H1 (cell line): ENCODE measurements around the gene CWF19L1. TPM values are rescaled to one million over a fixed set of nuclear protein-coding genes. Genes with fewer than 3 reads are reported as not detected.

ENCODE experiments used
- CTCF ChIA-PET: fragments of 300-600 bp; sonication (Branson Sonifier 250); formaldehyde crosslinking; loops from one replicate; lab custom pipeline; 2021; ENCODE audit not compliant: partially characterized antibody; lab: Charles Lee
- POLR2A ChIA-PET: fragments of 300-600 bp; sonication (Branson Sonifier 250); formaldehyde crosslinking; loops from one replicate; lab custom pipeline; 2021; ENCODE audit warnings: inconsistent platforms; ENCODE audit not compliant: partially characterized antibody; lab: Charles Lee
- DNase-seq, 2 experiments: peaks; one replicate each; pipeline versions ENCODE4 v3.0.0 to v3.0.0-alpha.2; 2010 to 2022; ENCODE audit warnings: low spot score in 2 of 2, low read depth in 1 of 2, mixed read lengths in 1 of 2
- FAIRE-seq: peaks from 2 replicates; lab custom pipeline; 2011; peaks lifted over from hg19 to GRCh38; lab: Jason Lieb, UNC
- H2AFZ ChIP-seq: 2 replicates; pipeline ENCODE4 v1.8.1; 2012; ENCODE audit warnings: low read length, inconsistent platforms
- H2AK5ac ChIP-seq: 2 replicates; pipeline ENCODE4 v1.6.1; 2013; ENCODE audit warnings: low read depth, low read length
- H2BK120ac ChIP-seq: replicated peaks from 2 replicates; pipeline ENCODE3; 2013; ENCODE audit warnings: low read depth, low read length, inconsistent platforms
- H2BK12ac ChIP-seq: 2 replicates; pipeline ENCODE4 v1.6.1; 2013; ENCODE audit warnings: low read depth, low read length
- H2BK15ac ChIP-seq: 2 replicates; pipeline ENCODE4 v1.6.1; 2013; ENCODE audit warnings: low read length
- H2BK20ac ChIP-seq: 2 replicates; pipeline ENCODE4 v1.6.1; 2013; ENCODE audit warnings: low read length
- H2BK5ac ChIP-seq: 2 replicates; pipeline ENCODE4 v1.6.1; 2013; ENCODE audit warnings: low read depth, low read length
- H3K14ac ChIP-seq: 2 replicates; pipeline ENCODE4 v1.6.1; 2013; ENCODE audit warnings: inconsistent platforms; ENCODE audit not compliant: insufficient read length
- H3K18ac ChIP-seq: 2 replicates; pipeline ENCODE4 v1.6.1; 2013; ENCODE audit warnings: low read length; ENCODE audit errors: extremely low read depth
- H3K23ac ChIP-seq: 2 replicates; pipeline ENCODE4 v1.6.1; 2013; ENCODE audit warnings: inconsistent platforms; ENCODE audit not compliant: insufficient read length
- H3K23me2 ChIP-seq: 2 replicates; pipeline ENCODE4 v1.6.1; 2013; ENCODE audit warnings: low read depth, low read length
- H3K27ac ChIP-seq: 2 replicates; pipeline ENCODE4 v1.6.1; 2011; ENCODE audit warnings: low read depth, low read length, inconsistent platforms
- H3K27me3 ChIP-seq, 4 experiments: replicated peaks in 1 of 4; 1 replicate in 1 of 4; 2 replicates in 3 of 4; pipeline versions ENCODE4 v1.6.1 to v1.8.1; 2011 to 2013; ENCODE audit warnings: low read length in 3 of 4, mild to moderate bottlenecking in 3 of 4, inconsistent platforms in 2 of 4, mixed read lengths in 2 of 4, moderate library complexity in 1 of 4; ENCODE audit not compliant: control insufficient read depth in 3 of 4, insufficient read depth in 3 of 4; ENCODE audit errors: extremely low read depth in 1 of 4
- H3K36me3 ChIP-seq, 4 experiments: 2 replicates each; pipeline versions ENCODE4 v1.6.1 to v1.8.1; 2011 to 2013; ENCODE audit warnings: mild to moderate bottlenecking in 4 of 4, low read length in 3 of 4, moderate library complexity in 2 of 4, control low read depth in 1 of 4, inconsistent platforms in 1 of 4; ENCODE audit not compliant: insufficient read depth in 4 of 4, control insufficient read depth in 2 of 4
- H3K4ac ChIP-seq: replicated peaks from 2 replicates; pipeline ENCODE3; 2013; ENCODE audit warnings: low read length, low read depth, mixed read lengths, inconsistent platforms; ENCODE audit not compliant: insufficient read length
- H3K4me1 ChIP-seq, 4 experiments: replicated peaks in 1 of 4; 1 replicate in 1 of 4; 2 replicates in 3 of 4; pipeline versions ENCODE4 v1.6.1 to v1.8.1; 2011 to 2013; ENCODE audit warnings: low read length in 3 of 4, inconsistent platforms in 2 of 4, mixed read lengths in 1 of 4; ENCODE audit not compliant: insufficient read depth in 4 of 4, control insufficient read depth in 3 of 4
- H3K4me2 ChIP-seq, 2 experiments: 2 replicates each; pipeline versions ENCODE4 v1.6.1 to v1.8.1; 2011 to 2013; ENCODE audit warnings: low read depth in 2 of 2, low read length in 2 of 2, control low read depth in 1 of 2, inconsistent platforms in 1 of 2, mild to moderate bottlenecking in 1 of 2; ENCODE audit not compliant: insufficient read depth in 1 of 2
- H3K4me3 ChIP-seq, 4 experiments: fragments of 200-600, 300-600 bp in 1 of 4; sonication (generic), shearing (Covaris generic), sonication (Bioruptor Twin) in 1 of 4; 2 replicates each; pipeline versions ENCODE4 v1.5.1 to v1.8.1; 2011 to 2016; ENCODE audit warnings: low read length in 4 of 4, low read depth in 3 of 4, control low read depth in 2 of 4, inconsistent platforms in 2 of 4, mild to moderate bottlenecking in 2 of 4, mixed read lengths in 1 of 4, moderate library complexity in 1 of 4; ENCODE audit not compliant: insufficient read depth in 2 of 4; ENCODE audit errors: extremely low read depth in 1 of 4
- H3K56ac ChIP-seq: replicated peaks from 2 replicates; pipeline ENCODE3; 2013; ENCODE audit warnings: low read depth, mild to moderate bottlenecking, mixed read lengths, low read length, inconsistent platforms; ENCODE audit not compliant: insufficient read length
- H3K79me1 ChIP-seq: 2 replicates; pipeline ENCODE4 v1.6.1; 2013; ENCODE audit warnings: low read depth, low read length, control low read depth
- H3K79me2 ChIP-seq, 2 experiments: 2 replicates each; pipeline versions ENCODE4 v1.6.1 to v1.8.1; 2012 to 2013; ENCODE audit warnings: low read length in 2 of 2, mild to moderate bottlenecking in 2 of 2, inconsistent platforms in 1 of 2; ENCODE audit not compliant: insufficient read depth in 2 of 2, control insufficient read depth in 1 of 2
- H3K9ac ChIP-seq, 4 experiments: replicated peaks in 1 of 4; 1 replicate in 1 of 4; 2 replicates in 3 of 4; pipeline versions ENCODE4 v1.6.1 to v1.8.1; 2011 to 2013; ENCODE audit warnings: low read depth in 3 of 4, low read length in 3 of 4, control low read depth in 2 of 4, mild to moderate bottlenecking in 2 of 4, moderate library complexity in 2 of 4, inconsistent platforms in 1 of 4; ENCODE audit errors: extremely low read depth in 1 of 4
- H3K9me3 ChIP-seq, 2 experiments: 2 replicates each; pipeline versions ENCODE4 v1.6.1 to v1.8.1; 2012 to 2013; ENCODE audit warnings: mild to moderate bottlenecking in 2 of 2, moderate library complexity in 2 of 2, control low read depth in 1 of 2, inconsistent platforms in 1 of 2, low read depth in 1 of 2, low read length in 1 of 2, mixed read lengths in 1 of 2; ENCODE audit not compliant: insufficient read depth in 2 of 2
- H4K20me1 ChIP-seq, 2 experiments: replicated peaks in 1 of 2; 2 replicates each; pipeline versions ENCODE3 to v1.8.1; 2011 to 2013; ENCODE audit warnings: inconsistent platforms in 2 of 2, low read length in 2 of 2, mild to moderate bottlenecking in 1 of 2; ENCODE audit not compliant: insufficient read depth in 2 of 2, control insufficient read depth in 1 of 2
- H4K5ac ChIP-seq: 2 replicates; pipeline ENCODE4 v1.6.1; 2013; ENCODE audit warnings: low read length, low read depth, mixed read lengths, inconsistent platforms; ENCODE audit not compliant: insufficient read length
- H4K8ac ChIP-seq: 2 replicates; pipeline ENCODE4 v1.8.0; 2013; ENCODE audit warnings: mild to moderate bottlenecking, moderate library complexity, low read length, inconsistent platforms; ENCODE audit not compliant: insufficient read depth; ENCODE audit errors: extremely low read depth
- H4K91ac ChIP-seq: replicated peaks from 2 replicates; pipeline ENCODE3; 2013; ENCODE audit warnings: low read length, mixed read lengths, inconsistent platforms; ENCODE audit not compliant: insufficient read length
- CEBPB ChIP-seq: IDR thresholded peaks from 2 replicates; pipeline ENCODE4 v1.6.1; 2012; ENCODE audit warnings: low read depth, low read length
- CHD1 ChIP-seq: IDR thresholded peaks from 2 replicates; pipeline ENCODE4 v1.6.1; 2012; ENCODE audit warnings: low read depth, low read length, improper control_type of control experiment
- CTBP2 ChIP-seq: IDR thresholded peaks from 2 replicates; pipeline ENCODE4 v1.7.0; 2011; ENCODE audit warnings: borderline replicate concordance, mild to moderate bottlenecking, moderate library complexity, mixed read lengths, low read length; ENCODE audit not compliant: insufficient read depth, insufficient read length
- EZH2 ChIP-seq: fragments of 200-600 bp; sonication (generic); IDR thresholded peaks from 2 replicates; pipeline ENCODE4 v1.7.1; 2012; ENCODE audit warnings: low read depth, mild to moderate bottlenecking, moderate library complexity, low read length, inconsistent platforms; ENCODE audit not compliant: severe bottlenecking
- HDAC2 ChIP-seq, 2 experiments: fragments of 300-600 bp in 1 of 2; sonication (generic) in 1 of 2; IDR thresholded peaks; 2 replicates each; pipeline ENCODE4 v1.6.1; 2011 to 2012; ENCODE audit warnings: low read depth in 2 of 2, low read length in 2 of 2, mild to moderate bottlenecking in 2 of 2, moderate library complexity in 2 of 2, borderline replicate concordance in 1 of 2, inconsistent platforms in 1 of 2
- JUND ChIP-seq: IDR thresholded peaks from 2 replicates; pipeline ENCODE4 v1.6.1; 2011; ENCODE audit warnings: mild to moderate bottlenecking, improper control_type of control experiment, low read length
- MAX ChIP-seq: IDR thresholded peaks from 2 replicates; pipeline ENCODE4 v1.6.1; 2012; ENCODE audit warnings: inconsistent platforms
- RFX5 ChIP-seq: IDR thresholded peaks from 2 replicates; pipeline ENCODE4 v1.6.1; 2011; ENCODE audit warnings: low read depth, low read length, improper control_type of control experiment, borderline replicate concordance
- SIX5 ChIP-seq: IDR thresholded peaks from 2 replicates; pipeline ENCODE4 v1.6.1; 2011; ENCODE audit warnings: mild to moderate bottlenecking, low read depth, low read length
- SP2 ChIP-seq: IDR thresholded peaks from 2 replicates; pipeline ENCODE4 v1.6.1; 2012; ENCODE audit warnings: mild to moderate bottlenecking, low read length, inconsistent platforms
- TAF1 ChIP-seq: IDR thresholded peaks from 2 replicates; pipeline ENCODE4 v1.6.1; 2011; ENCODE audit warnings: mild to moderate bottlenecking, low read depth, low read length
- USF2 ChIP-seq: IDR thresholded peaks from 2 replicates; pipeline ENCODE4 v1.6.1; 2011; ENCODE audit warnings: low read length, improper control_type of control experiment
- YY1 ChIP-seq: IDR thresholded peaks from 2 replicates; pipeline ENCODE4 v1.6.1; 2011; ENCODE audit warnings: low read depth, mild to moderate bottlenecking, low read length
- WGBS, 2 experiments: shearing (Covaris generic) in 1 of 2; methylation state at CpG; one replicate each; pipeline versions ENCODE4 v1.1.6 to v1.1.7; 2013 to 2015; ENCODE audit warnings: low lambda C conversion rate in 2 of 2, mixed read lengths in 2 of 2, inconsistent platforms in 1 of 2, low coverage in 1 of 2, missing lambda C conversion rate in 1 of 2; ENCODE audit not compliant: insufficient replicate concordance in 2 of 2, insufficient coverage in 1 of 2, insufficient read length in 1 of 2; ENCODE audit errors: extremely low coverage in 1 of 2, missing lambda C conversion rate in 1 of 2; 5-methylcytosine and 5-hydroxymethylcytosine counted together
- polyA plus RNA-seq, 7 experiments: library from polyadenylated mRNA; depleted of rRNA in 3 of 7; stranded (reverse) in 5 of 7; unstranded in 2 of 7; fragments of >200 nt in 5 of 7; fragments of 200-250 nt in 2 of 7; gene quantifications; 1 replicate in 5 of 7; 2 replicates in 1 of 7; 4 replicates in 1 of 7; pipeline versions ENCODE4 v1.2.1 to v1.2.3, GENCODE V29; 2011 to 2013; ENCODE audit warnings: missing spikeins in 2 of 7, mixed read lengths in 2 of 7
- total RNA-seq: library from RNA; stranded (reverse); fragmentation: NEBNext Ultra II Directional; extraction: Animal tissue kit (Norgen Biotek cat#: 25700); gene quantifications from 2 replicates; pipeline ENCODE4 v1.2.1, GENCODE V29; 2021

CWF19L1 gene
- total and polyA plus RNA-seq, 2 of the 8 experiments (the other 6 are each of a cell fraction or from before 2014, with no cell fraction given), result 11.1 to 29.9 TPM

DNA sequence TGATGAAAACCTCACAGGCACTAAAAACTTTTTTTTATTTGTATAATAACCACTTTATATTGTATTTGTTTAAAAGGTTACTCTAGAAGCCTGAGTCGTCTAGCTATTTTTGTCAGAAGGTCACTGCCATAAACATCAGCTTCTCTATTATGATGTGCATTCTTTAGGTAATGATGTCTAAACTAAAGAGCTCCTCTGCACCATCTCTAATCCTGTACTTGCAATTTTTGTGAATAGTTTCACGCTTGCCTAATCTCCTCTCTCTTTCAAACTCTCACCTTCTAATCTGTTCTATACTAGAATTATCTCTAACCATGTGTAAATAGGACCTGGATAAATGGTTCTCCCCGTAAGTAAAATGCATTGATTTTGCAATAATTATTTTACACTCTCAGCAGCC, 27.6 kb downstream of the CWF19L1 start:
- H2BK5ac ChIP-seq, result no peak overlapping the region
- POLR2A ChIA-PET, result interaction anchor here (1.6 kb wide), 1 partner anchor 9 kb away, joined by 3 read pairs; no protein-coding TSS in a partner anchor
- H3K14ac ChIP-seq, result no peak overlapping the region
- TF ChIP-seq CEBPB (no peak), TAF1 (no peak), JUND (no peak), SIX5 (no peak), YY1 (no peak), MAX (no peak), CTBP2 (no peak), CHD1 (no peak), USF2 (no peak), HDAC2 (IDR thresholded peaks at IDR 0.05; ENCODE audit: borderline replicate concordance in 1 of 2, low read depth in 2 of 2, low read length in 2 of 2) (no peak), EZH2 (no peak), SP2 (no peak), RFX5 (no peak)

More for the DNA sequence above, 27.6 kb downstream of the CWF19L1 start:
- no peak overlapping the region for H3K27ac ChIP-seq
- no peaks in the 10 kb centered on the region for H3K79me2 ChIP-seq
- H3K4me1 ChIP-seq, result no peaks in the 10 kb centered on the region
- no peaks in the 10 kb centered on the region for H3K27me3 ChIP-seq
- no peak overlapping the region for H3K18ac ChIP-seq
- H3K56ac ChIP-seq, result no peak overlapping the region
- H2BK15ac ChIP-seq, result no peak overlapping the region
- no peaks in the 10 kb centered on the region for H3K79me1 ChIP-seq
- no peak overlapping the region for H2BK120ac ChIP-seq
- H3K4ac ChIP-seq, result no peak overlapping the region
- no peak overlapping the region for H2BK12ac ChIP-seq
- peaks cover 7 to 44% (median 38%) of the 10 kb centered on the region in 4 experiments for H3K36me3 ChIP-seq
- H2AFZ ChIP-seq, result no peak overlapping the region
- no peaks in the 10 kb centered on the region for H3K9me3 ChIP-seq
- no peak overlapping the region for H3K9ac ChIP-seq
- H2BK20ac ChIP-seq, result no peak overlapping the region
- H4K8ac ChIP-seq, result no peak overlapping the region
- DNase-seq, result no peak
- no peaks in the 10 kb centered on the region for H3K23me2 ChIP-seq
- no peak overlapping the region for H3K4me3 ChIP-seq
- H2AK5ac ChIP-seq, result no peak overlapping the region
- H4K91ac ChIP-seq, result no peak overlapping the region
- no peak overlapping the region for H4K5ac ChIP-seq
- 84% methylated on average over 3 of the region's 3 CpGs; no CpG with 5 or more reads in 1 of the 2 experiments for WGBS, 2 experiments
- no peak overlapping the region for H3K23ac ChIP-seq
- no peak overlapping the region for H3K4me2 ChIP-seq
- CTCF ChIA-PET, result interaction anchor here (0.6 to 2.6 kb wide), 10 partner anchors 10 to 394 kb away, joined by 3 to 6 read pairs (median 4); partner anchors contain the start of gene CHUK
- FAIRE-seq, result no peak
- peaks cover 0 to 2% of the 10 kb centered on the region in 2 experiments for H4K20me1 ChIP-seq
